IMR-90 (cell line): ENCODE measurements around the gene TACC2. TPM values are rescaled to one million over a fixed set of nuclear protein-coding genes. Genes with fewer than 3 reads are reported as not detected.
A peak's percentile ranks its signal among the peaks of the same experiment; 100 is the strongest.

Source experiments
- ATAC-seq: fragments of 200-7000 bp; cut with Tn5 transposase; 2 replicates; pipeline ENCODE4 v1.9.1; 2020; ENCODE audit warnings: low read depth, mild to moderate bottlenecking, moderate library complexity
- BruUV-seq: library from RNA; stranded (reverse); fragments of 400-500 nt; replicated peaks from 2 replicates; lab custom pipeline; 2021; lab: Mats Ljungman, UMichigan
- CTCF ChIA-PET: fragments of 300-600 bp; formaldehyde crosslinking; extraction: SDS; loops from one replicate; lab custom pipeline; 2021; ENCODE audit warnings: antibody characterized with exemption; lab: Yijun Ruan, JAX
- POLR2A ChIA-PET: fragments of 300-600 bp; sonication (Branson Sonifier 250); formaldehyde crosslinking; loops from one replicate; lab custom pipeline; 2022; ENCODE audit warnings: antibody characterized with exemption; ENCODE audit not compliant: unreplicated experiment; lab: Charles Lee
- DNase-seq: peaks from one replicate; pipeline ENCODE4 v3.0.0; 2013
- H2AFZ ChIP-seq: replicated peaks from 2 replicates; pipeline ENCODE3; 2013; ENCODE audit warnings: low read length, mild to moderate bottlenecking; ENCODE audit not compliant: poor library complexity
- H2AK5ac ChIP-seq: 2 replicates; pipeline ENCODE4 v1.6.1; 2013; ENCODE audit warnings: low read depth, low read length, inconsistent platforms
- H2AK9ac ChIP-seq: replicated peaks from 2 replicates; pipeline ENCODE3; 2013; ENCODE audit warnings: mild to moderate bottlenecking, low read depth, low read length, moderate library complexity; ENCODE audit not compliant: poor library complexity
- H2BK120ac ChIP-seq: 2 replicates; pipeline ENCODE4 v1.6.1; 2013; ENCODE audit warnings: low read depth, low read length, inconsistent platforms
- H2BK15ac ChIP-seq: 3 replicates; pipeline ENCODE4 v1.6.1; 2013; ENCODE audit warnings: low read depth, low read length, inconsistent platforms
- H2BK20ac ChIP-seq: 2 replicates; pipeline ENCODE4 v1.6.1; 2013; ENCODE audit warnings: low read depth, mild to moderate bottlenecking, inconsistent platforms, low read length, moderate library complexity
- H2BK5ac ChIP-seq: 2 replicates; pipeline ENCODE4 v1.6.1; 2013; ENCODE audit warnings: mild to moderate bottlenecking, low read depth, low read length, inconsistent platforms; ENCODE audit not compliant: poor library complexity, severe bottlenecking
- H3K14ac ChIP-seq: replicated peaks from 2 replicates; pipeline ENCODE4 v1.6.1; 2013; ENCODE audit warnings: low read depth, low read length, inconsistent platforms
- H3K18ac ChIP-seq: 2 replicates; pipeline ENCODE4 v1.6.1; 2013; ENCODE audit warnings: low read depth, low read length, control low read depth
- H3K23ac ChIP-seq: 2 replicates; pipeline ENCODE4 v1.6.1; 2013; ENCODE audit warnings: low read depth, low read length, inconsistent platforms
- H3K27ac ChIP-seq: 2 replicates; pipeline ENCODE4 v1.5.1; 2013; ENCODE audit warnings: mild to moderate bottlenecking, control low read depth, low read length; ENCODE audit not compliant: insufficient read depth
- H3K27me3 ChIP-seq: 2 replicates; pipeline ENCODE4 v1.6.1; 2013; ENCODE audit warnings: low read length; ENCODE audit not compliant: control insufficient read depth, insufficient read depth
- H3K36me3 ChIP-seq: 2 replicates; pipeline ENCODE4 v1.6.1; 2013; ENCODE audit warnings: low read length, mixed read lengths; ENCODE audit not compliant: control insufficient read depth, insufficient read depth
- H3K4ac ChIP-seq: 2 replicates; pipeline ENCODE4 v1.6.1; 2013; ENCODE audit warnings: low read depth, low read length, inconsistent platforms
- H3K4me1 ChIP-seq: 2 replicates; pipeline ENCODE4 v1.6.1; 2013; ENCODE audit warnings: low read length, mixed read lengths; ENCODE audit not compliant: control insufficient read depth, insufficient read depth
- H3K4me2 ChIP-seq: 2 replicates; pipeline ENCODE4 v1.6.1; 2013; ENCODE audit warnings: low read depth, mild to moderate bottlenecking, control low read depth, low read length, moderate library complexity
- H3K4me3 ChIP-seq: 2 replicates; pipeline ENCODE4 v1.5.1; 2013; ENCODE audit warnings: low read depth, mild to moderate bottlenecking, control low read depth, low read length, moderate library complexity; ENCODE audit not compliant: insufficient read depth
- H3K56ac ChIP-seq: 2 replicates; pipeline ENCODE4 v1.6.1; 2013; ENCODE audit warnings: low read length, inconsistent platforms; ENCODE audit not compliant: insufficient read depth; ENCODE audit errors: extremely low read depth
- H3K79me1 ChIP-seq, 2 experiments: 2 replicates each; pipeline ENCODE4 v1.6.1; 2013; ENCODE audit warnings: low read length in 2 of 2, inconsistent platforms in 1 of 2, low read depth in 1 of 2
- H3K9ac ChIP-seq: 2 replicates; pipeline ENCODE4 v1.6.1; 2013; ENCODE audit warnings: low read depth, low read length, control low read depth
- H3K9me1 ChIP-seq: 2 replicates; pipeline ENCODE4 v1.6.1; 2013; ENCODE audit warnings: low read length, inconsistent platforms; ENCODE audit not compliant: insufficient read depth
- H3K9me3 ChIP-seq: 2 replicates; pipeline ENCODE4 v1.6.1; 2013; ENCODE audit warnings: low read length; ENCODE audit not compliant: control insufficient read depth, insufficient read depth
- H4K20me1 ChIP-seq: 2 replicates; pipeline ENCODE4 v1.6.1; 2013; ENCODE audit warnings: low read length, inconsistent platforms; ENCODE audit not compliant: insufficient read depth
- H4K5ac ChIP-seq: 2 replicates; pipeline ENCODE4 v1.6.1; 2013; ENCODE audit warnings: mild to moderate bottlenecking, low read depth, low read length, control low read depth
- H4K8ac ChIP-seq, 2 experiments: 2 replicates each; pipeline ENCODE4 v1.6.1; 2013; ENCODE audit warnings: low read depth in 2 of 2, low read length in 2 of 2, control low read depth in 1 of 2, inconsistent platforms in 1 of 2
- H4K91ac ChIP-seq: 2 replicates; pipeline ENCODE4 v1.6.1; 2013; ENCODE audit warnings: low read depth, low read length, inconsistent platforms; ENCODE audit not compliant: insufficient read depth
- BHLHE40 ChIP-seq: fragments of 150-350 bp; IDR thresholded peaks from 2 replicates; pipeline ENCODE4 v1.6.1; 2016; ENCODE audit warnings: mild to moderate bottlenecking, low read depth, low read length
- CEBPB ChIP-seq: IDR thresholded peaks from 2 replicates; pipeline ENCODE4 v1.6.1; 2012; ENCODE audit warnings: low read depth, low read length, improper control_type of control experiment
- MAFK ChIP-seq: IDR thresholded peaks from 2 replicates; pipeline ENCODE4 v1.6.1; 2012; ENCODE audit warnings: low read depth, low read length, improper control_type of control experiment
- MXI1 ChIP-seq: IDR thresholded peaks from 2 replicates; pipeline ENCODE4 v1.6.1; 2012; ENCODE audit warnings: low read depth, mild to moderate bottlenecking, low read length, moderate library complexity, borderline replicate concordance
- NFE2L2 ChIP-seq: fragments of 150-350 bp; IDR thresholded peaks from 2 replicates; pipeline ENCODE4 v1.6.1; 2016; ENCODE audit warnings: low read depth, mild to moderate bottlenecking, low read length
- POLR2A ChIP-seq: IDR thresholded peaks from 2 replicates; pipeline ENCODE4 v1.6.1; 2012; ENCODE audit warnings: mild to moderate bottlenecking, low read depth, low read length
- WGBS, 2 experiments: methylation state at CpG; one replicate each; pipeline versions ENCODE4 v1.1.5 to v1.1.7; 2013; ENCODE audit warnings: missing lambda C conversion rate in 2 of 2; ENCODE audit not compliant: insufficient read length in 1 of 2; ENCODE audit errors: extremely low coverage in 2 of 2; 5-methylcytosine and 5-hydroxymethylcytosine counted together
- dilution Hi-C: fragments of 300-500 bp; cut with HindIII; formaldehyde crosslinking; loops from one replicate; pipeline ENCODE4 v1.14.3; 2018; ENCODE audit warnings: low sequenced_read_pairs; ENCODE audit not compliant: unreplicated experiment
- in situ Hi-C: fragments of 300-500 bp; cut with MboI; formaldehyde crosslinking; loops from 3 replicates; pipeline ENCODE4 v1.14.3; 2019; ENCODE audit warnings: low sequenced_read_pairs, inconsistent platforms, mixed read lengths
- intact Hi-C: fragments of 100-400 bp; cut with micrococcal nuclease; formaldehyde crosslinking; loops from 2 replicates; pipeline ENCODE4 v1.10.0; 2022
- polyA plus RNA-seq, 3 experiments: library from polyadenylated mRNA; depleted of rRNA; stranded (reverse); fragments of >200 nt; gene quantifications; 2 replicates each; pipeline ENCODE4 v1.2.3, GENCODE V29; 2012; ENCODE audit warnings: low replicate concordance in 1 of 3
- total RNA-seq: library from RNA; depleted of rRNA; stranded (reverse); fragments of >200 nt; gene quantifications from 2 replicates; pipeline ENCODE4 v1.2.3, GENCODE V29; 2012
- TF ChIP-seq, protein P1 (sequence below): fragments of 150-350 bp; IDR thresholded peaks from 2 replicates; pipeline ENCODE4 v1.6.1; 2016; ENCODE audit warnings: low read depth, mild to moderate bottlenecking, low read length, moderate library complexity, borderline replicate concordance
- TF ChIP-seq, protein P2 (sequence below): fragments of 150-350 bp; IDR thresholded peaks from 2 replicates; pipeline ENCODE4 v1.6.1; 2017; ENCODE audit warnings: mild to moderate bottlenecking, antibody characterized with exemption, low read length, low read depth

Gene TACC2
- total and polyA plus RNA-seq, 2 of the 4 experiments (the other 2 are of a cell fraction), result 2.9 to 15.4 TPM

DNA sequence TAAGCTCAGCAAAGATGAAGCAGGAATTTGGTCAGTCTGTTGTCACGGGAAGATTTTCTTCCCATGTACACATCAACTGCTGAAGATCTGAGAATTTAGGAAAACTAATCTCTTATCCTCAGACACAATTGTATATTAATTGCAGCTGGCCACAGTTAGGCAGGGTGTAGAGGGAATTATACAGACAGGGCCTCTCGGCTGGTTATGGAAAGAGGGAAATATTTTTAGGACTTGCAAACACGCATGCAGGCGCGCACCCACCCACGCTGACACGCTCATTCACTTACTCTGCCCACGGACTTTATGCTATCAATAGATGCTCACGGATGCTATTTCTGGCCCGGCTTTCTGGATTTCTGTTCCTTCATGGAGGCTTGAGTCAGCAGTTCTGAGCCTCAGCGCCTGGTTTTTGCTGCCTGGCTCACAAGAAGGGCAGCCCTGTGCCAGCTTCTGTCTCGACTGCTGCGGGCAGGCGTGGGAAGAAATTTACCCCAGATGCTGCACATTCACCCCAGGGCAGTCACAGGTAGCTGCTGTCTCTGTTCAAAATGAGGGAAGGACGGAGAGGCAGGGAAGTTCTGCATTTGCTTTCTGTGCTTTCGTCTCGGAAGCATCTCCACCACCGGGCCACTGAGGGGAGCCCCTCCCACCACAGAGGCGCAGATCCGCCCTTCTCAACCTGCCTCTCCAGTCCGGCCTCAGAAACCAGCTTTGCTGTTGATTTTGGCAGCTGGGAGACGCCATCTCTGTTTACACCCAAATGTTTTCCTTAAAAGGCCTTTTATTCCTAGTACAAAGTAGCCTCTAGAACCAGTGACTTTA is 165.8 kb downstream of the TACC2 start:
- Histone ChIP-seq H3K4me3 (no peak overlapping the region), H2AK5ac (no peak overlapping the region), H2BK15ac (no peak overlapping the region), H3K27me3 (no peaks in the 10 kb centered on the region), H3K9me1 (peaks cover 8% of the 10 kb centered on the region), H3K23ac (no peak overlapping the region), H2BK120ac (0 out of 2 replicates have a peak overlapping the region, but pooled peaks have one; percentile 36), H2BK20ac (no peak overlapping the region), H3K4me1 (peaks cover 10% of the 10 kb centered on the region), H3K27ac (peak overlapping the region; percentile 57; the same call in 1 of the 2 replicates), H2AFZ (peak overlapping the region; percentile 59), H4K5ac (no peak overlapping the region), H2AK9ac (no peak overlapping the region), H3K9ac (no peak overlapping the region), H3K18ac (no peak overlapping the region), H4K91ac (no peak overlapping the region), H3K4me2 (peak overlapping the region; percentile 74), H3K36me3 (no peaks in the 10 kb centered on the region), H3K79me1 (peaks cover 21 to 52% of the 10 kb centered on the region in 2 experiments; a peak in 3 of 4 replicates), H3K14ac (no peak overlapping the region), H4K8ac (peak overlapping the region in 1 of 2 experiments; percentile 14; a peak in 1 of 4 replicates), H4K20me1 (peaks cover 14% of the 10 kb centered on the region; the same call in 1 of the 2 replicates), H3K4ac (no peak overlapping the region), H2BK5ac (no peak overlapping the region), H3K9me3 (no peaks in the 10 kb centered on the region), H3K56ac (no peak overlapping the region)
- no peak for TF ChIP-seq POLR2A
- peak; percentile 42; the same call in 1 of the 2 replicates for TF ChIP-seq BHLHE40
- TF ChIP-seq MXI1, result 0 out of 2 replicates have a peak, but pooled peaks have one; percentile 0
- peak; percentile 86 for TF ChIP-seq MAFK
- TF ChIP-seq CEBPB, result no peak
- peak; percentile 54; the same call in 1 of the 2 replicates for TF ChIP-seq NFE2L2
- TF ChIP-seq, protein P1, sequence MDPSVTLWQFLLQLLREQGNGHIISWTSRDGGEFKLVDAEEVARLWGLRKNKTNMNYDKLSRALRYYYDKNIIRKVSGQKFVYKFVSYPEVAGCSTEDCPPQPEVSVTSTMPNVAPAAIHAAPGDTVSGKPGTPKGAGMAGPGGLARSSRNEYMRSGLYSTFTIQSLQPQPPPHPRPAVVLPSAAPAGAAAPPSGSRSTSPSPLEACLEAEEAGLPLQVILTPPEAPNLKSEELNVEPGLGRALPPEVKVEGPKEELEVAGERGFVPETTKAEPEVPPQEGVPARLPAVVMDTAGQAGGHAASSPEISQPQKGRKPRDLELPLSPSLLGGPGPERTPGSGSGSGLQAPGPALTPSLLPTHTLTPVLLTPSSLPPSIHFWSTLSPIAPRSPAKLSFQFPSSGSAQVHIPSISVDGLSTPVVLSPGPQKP, result no peak
- TF ChIP-seq, protein P2, sequence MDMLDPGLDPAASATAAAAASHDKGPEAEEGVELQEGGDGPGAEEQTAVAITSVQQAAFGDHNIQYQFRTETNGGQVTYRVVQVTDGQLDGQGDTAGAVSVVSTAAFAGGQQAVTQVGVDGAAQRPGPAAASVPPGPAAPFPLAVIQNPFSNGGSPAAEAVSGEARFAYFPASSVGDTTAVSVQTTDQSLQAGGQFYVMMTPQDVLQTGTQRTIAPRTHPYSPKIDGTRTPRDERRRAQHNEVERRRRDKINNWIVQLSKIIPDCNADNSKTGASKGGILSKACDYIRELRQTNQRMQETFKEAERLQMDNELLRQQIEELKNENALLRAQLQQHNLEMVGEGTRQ, result no peak
- dilution Hi-C loops, result no loop called here
- in situ Hi-C loops, result loop anchor here (25.0 kb wide), 1 partner anchor 708 kb away; no protein-coding TSS in a partner anchor
- no TSS peak for BruUV-seq
- CTCF ChIA-PET, result interaction anchor here (1.1 to 1.5 kb wide), 2 partner anchors 8 to 12 kb away, joined by 3 to 6 read pairs; no protein-coding TSS in a partner anchor
- 16% methylated on average over 5 of the region's 22 CpGs; no CpG with 5 or more reads in 1 of the 2 experiments for WGBS, 2 experiments
- ATAC-seq (peak; percentile 75), DNase-seq (peak; percentile 83)
- intact Hi-C loops, result no loop called here
- POLR2A ChIA-PET, result no interaction called here
